OCI-LY7 (cell line): ENCODE data around the gene FAM193B. TPM values are rescaled to one million over a fixed set of nuclear protein-coding genes. Genes with fewer than 3 reads are reported as not detected.

Experiments used
- BruUV-seq: library from RNA; stranded (reverse); fragments of 400-500 nt; replicated peaks from 2 replicates; lab custom pipeline; 2021; lab: Mats Ljungman, UMichigan
- CTCF ChIA-PET: fragments of 300-600 bp; sonication (Branson Sonifier 250); formaldehyde crosslinking; loops from one replicate; lab custom pipeline; 2022; ENCODE audit warnings: antibody characterized with exemption; ENCODE audit not compliant: unreplicated experiment; lab: Charles Lee
- POLR2A ChIA-PET: fragments of 300-600 bp; sonication (Branson Sonifier 250); formaldehyde crosslinking; loops from one replicate; lab custom pipeline; 2022; ENCODE audit warnings: antibody characterized with exemption; lab: Charles Lee
- DNase-seq: peaks from one replicate; pipeline ENCODE4 v3.0.0-alpha.2; 2015; ENCODE audit warnings: low spot score
- H2AFZ ChIP-seq: fragments of 200-600 bp; sonication (generic), shearing (Covaris generic); 2 replicates; pipeline ENCODE4 v1.6.1; 2014; ENCODE audit warnings: mild to moderate bottlenecking, antibody characterized with exemption, low read length, moderate library complexity
- H3K27ac ChIP-seq: fragments of 200-600 bp; sonication (generic); 2 replicates; pipeline ENCODE4 v1.5.1; 2014; ENCODE audit warnings: mixed run types, low read depth, mild to moderate bottlenecking, moderate library complexity, low read length, inconsistent platforms; ENCODE audit not compliant: poor library complexity, severe bottlenecking
- H3K36me3 ChIP-seq: fragments of 200-600 bp; sonication (generic); 2 replicates; pipeline ENCODE4 v1.6.1; 2014; ENCODE audit warnings: mild to moderate bottlenecking, antibody characterized with exemption, low read length, moderate library complexity, mixed read lengths; ENCODE audit not compliant: insufficient read depth
- H3K4me1 ChIP-seq: fragments of 200-600 bp; sonication (generic); 2 replicates; pipeline ENCODE4 v1.5.1; 2014; ENCODE audit warnings: mild to moderate bottlenecking, low read length; ENCODE audit not compliant: insufficient read depth, poor library complexity, severe bottlenecking
- H3K4me2 ChIP-seq: fragments of 200-600 bp; sonication (generic); 2 replicates; pipeline ENCODE4 v1.6.1; 2014; ENCODE audit warnings: mild to moderate bottlenecking, low read length
- H3K4me3 ChIP-seq: fragments of 200-600 bp; sonication (generic); 2 replicates; pipeline ENCODE4 v1.5.1; 2014; ENCODE audit warnings: mild to moderate bottlenecking, low read depth, low read length; ENCODE audit not compliant: poor library complexity, severe bottlenecking
- H3K79me2 ChIP-seq: fragments of 200-600 bp; sonication (generic); 2 replicates; pipeline ENCODE4 v1.6.1; 2016; ENCODE audit warnings: low read depth, mild to moderate bottlenecking, low read length, moderate library complexity, mixed read lengths; ENCODE audit not compliant: insufficient read depth
- H3K9me2 ChIP-seq: fragments of 200-600 bp; sonication (generic); 2 replicates; pipeline ENCODE4 v1.6.1; 2016; ENCODE audit warnings: mild to moderate bottlenecking, low read length, mixed read lengths; ENCODE audit not compliant: insufficient read depth
- H3K9me3 ChIP-seq: fragments of 200-600 bp; sonication (generic); 2 replicates; pipeline ENCODE4 v1.6.1; 2014; ENCODE audit warnings: mild to moderate bottlenecking, mixed run types, low read length, mixed read lengths
- H4K20me1 ChIP-seq: fragments of 200-600 bp; sonication (generic); 2 replicates; pipeline ENCODE4 v1.6.1; 2014; ENCODE audit warnings: mild to moderate bottlenecking, antibody characterized with exemption, low read length, moderate library complexity, mixed read lengths; ENCODE audit not compliant: insufficient read depth
- EZH2phosphoT487 ChIP-seq: fragments of 200-600 bp; sonication (generic); IDR thresholded peaks from 2 replicates; pipeline ENCODE4 v1.6.1; 2018; ENCODE audit warnings: low read depth, borderline replicate concordance, mild to moderate bottlenecking, mixed run types, antibody characterized with exemption, low read length, moderate library complexity, mixed read lengths
- intact Hi-C: fragments of 100-400 bp; cut with micrococcal nuclease; formaldehyde crosslinking; loops from one replicate; pipeline ENCODE4 v1.10.0; 2022; ENCODE audit not compliant: unreplicated experiment
- total RNA-seq, 2 experiments: library from RNA; depleted of rRNA in 1 of 2; stranded (reverse); fragments of >200 nt in 1 of 2; shearing (Covaris generic) in 1 of 2; gene quantifications; 2 replicates each; pipeline ENCODE4 v1.2.3, GENCODE V29; 2014 to 2022
- TF ChIP-seq, protein P1 (sequence below): fragments of 200-600 bp; sonication (generic); conservative IDR thresholded peaks from 2 replicates; pipeline ENCODE4 v1.5.1; 2014; ENCODE audit warnings: mild to moderate bottlenecking, antibody characterized with exemption, low read length, moderate library complexity, mixed read lengths

The FAM193B gene
- total RNA-seq, 2 experiments from 2014 or later, result 63.2 to 104 TPM

DNA sequence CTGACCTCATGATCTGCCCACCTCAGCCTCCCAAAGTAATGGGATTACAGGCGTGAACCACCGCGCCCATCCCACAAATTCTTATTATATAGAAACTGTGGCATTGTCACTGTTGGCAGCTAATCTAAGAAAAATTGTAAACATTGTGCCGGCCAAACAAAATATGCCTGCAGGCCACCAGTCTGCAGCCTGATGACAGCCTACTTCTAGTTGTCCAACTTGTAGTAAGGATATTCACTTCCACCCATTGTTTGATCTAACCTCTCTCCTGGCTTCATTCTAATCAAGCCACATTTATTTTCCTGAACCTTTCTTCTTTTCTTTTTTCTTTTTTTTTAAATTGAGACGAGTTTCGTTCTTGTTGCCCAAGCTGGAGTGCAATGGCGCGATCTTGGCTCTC is 24.0 kb upstream of the FAM193B start:
- Histone ChIP-seq H3K79me2 (no peaks in the 10 kb centered on the region), H3K4me2 (no peak overlapping the region), H3K4me3 (no peak overlapping the region), H4K20me1 (no peaks in the 10 kb centered on the region), H3K4me1 (no peaks in the 10 kb centered on the region), H2AFZ (no peak overlapping the region), H3K36me3 (no peaks in the 10 kb centered on the region), H3K9me2 (no peaks in the 10 kb centered on the region), H3K9me3 (no peaks in the 10 kb centered on the region), H3K27ac (no peak overlapping the region)
- DNase-seq, result no peak
- ChIA-PET POLR2A (interaction anchor here (0.8 kb wide), 2 partner anchors 9 to 15 kb away, joined by 4 to 5 read pairs; no protein-coding TSS in a partner anchor), CTCF (no interaction called here)
- intact Hi-C loops, result no loop called here
- BruUV-seq, result no TSS peak
- TF ChIP-seq, protein P1, sequence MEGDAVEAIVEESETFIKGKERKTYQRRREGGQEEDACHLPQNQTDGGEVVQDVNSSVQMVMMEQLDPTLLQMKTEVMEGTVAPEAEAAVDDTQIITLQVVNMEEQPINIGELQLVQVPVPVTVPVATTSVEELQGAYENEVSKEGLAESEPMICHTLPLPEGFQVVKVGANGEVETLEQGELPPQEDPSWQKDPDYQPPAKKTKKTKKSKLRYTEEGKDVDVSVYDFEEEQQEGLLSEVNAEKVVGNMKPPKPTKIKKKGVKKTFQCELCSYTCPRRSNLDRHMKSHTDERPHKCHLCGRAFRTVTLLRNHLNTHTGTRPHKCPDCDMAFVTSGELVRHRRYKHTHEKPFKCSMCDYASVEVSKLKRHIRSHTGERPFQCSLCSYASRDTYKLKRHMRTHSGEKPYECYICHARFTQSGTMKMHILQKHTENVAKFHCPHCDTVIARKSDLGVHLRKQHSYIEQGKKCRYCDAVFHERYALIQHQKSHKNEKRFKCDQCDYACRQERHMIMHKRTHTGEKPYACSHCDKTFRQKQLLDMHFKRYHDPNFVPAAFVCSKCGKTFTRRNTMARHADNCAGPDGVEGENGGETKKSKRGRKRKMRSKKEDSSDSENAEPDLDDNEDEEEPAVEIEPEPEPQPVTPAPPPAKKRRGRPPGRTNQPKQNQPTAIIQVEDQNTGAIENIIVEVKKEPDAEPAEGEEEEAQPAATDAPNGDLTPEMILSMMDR, result no peak
- no peak for TF ChIP-seq EZH2phosphoT487

DNA sequence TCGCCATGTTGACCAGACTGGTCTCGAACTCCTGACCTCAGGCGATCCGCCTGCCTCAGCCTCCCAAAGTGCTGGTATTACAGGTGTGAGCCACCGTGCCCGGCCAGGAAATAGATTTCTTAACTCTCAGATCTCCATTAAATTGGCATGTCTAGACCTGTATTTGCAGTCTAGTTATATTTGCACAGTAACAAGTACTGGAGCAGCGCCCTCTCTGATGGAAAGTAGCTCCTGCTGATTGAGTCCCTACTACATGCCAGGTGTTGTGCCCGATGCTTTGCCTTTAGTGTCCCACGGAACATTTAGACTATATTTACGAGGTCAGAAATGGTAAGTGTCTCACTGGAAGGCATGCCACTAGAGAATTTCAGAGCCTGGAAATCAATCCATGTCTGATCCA is 21.8 kb upstream of the FAM193B start:
- Histone ChIP-seq H4K20me1 (no peaks in the 10 kb centered on the region), H3K4me2 (no peak overlapping the region), H3K79me2 (no peaks in the 10 kb centered on the region), H2AFZ (no peak overlapping the region), H3K36me3 (no peaks in the 10 kb centered on the region), H3K27ac (no peak overlapping the region), H3K9me3 (no peaks in the 10 kb centered on the region), H3K4me1 (no peaks in the 10 kb centered on the region), H3K4me3 (no peak overlapping the region), H3K9me2 (no peaks in the 10 kb centered on the region)
- POLR2A ChIA-PET, result interaction anchor here (1.0 kb wide), 1 partner anchor 43 kb away, joined by 7 read pairs; no protein-coding TSS in a partner anchor
- no TSS peak for BruUV-seq
- intact Hi-C loops, result no loop called here
- CTCF ChIA-PET, result no interaction called here
- no peak for DNase-seq
- TF ChIP-seq, protein P1, result peak; percentile 31; the same call in 1 of the 2 replicates
- no peak for TF ChIP-seq EZH2phosphoT487

DNA sequence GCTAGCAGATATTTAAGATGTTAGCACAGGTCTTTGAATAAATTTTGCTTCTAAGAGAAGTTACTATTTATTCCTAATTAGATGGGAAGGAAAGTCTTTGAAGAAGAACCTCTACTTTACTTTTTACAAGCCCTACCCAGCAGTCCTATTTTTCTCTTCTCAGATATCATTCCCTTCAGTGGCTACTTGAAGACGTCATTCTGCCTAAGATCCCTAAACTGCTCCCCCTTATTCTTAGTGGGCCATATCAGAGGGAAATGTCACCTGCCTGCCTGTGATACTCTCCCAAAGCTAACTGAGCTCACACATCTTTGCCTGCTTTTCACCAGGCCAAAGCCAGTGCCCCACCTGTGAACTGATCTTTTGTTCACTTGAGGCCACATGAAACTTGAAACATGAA is 21.1 kb upstream of the FAM193B start:
- POLR2A ChIA-PET, result no interaction called here
- CTCF ChIA-PET, result no interaction called here
- no TSS peak for BruUV-seq
- no peaks in the 10 kb centered on the region for H3K9me2 ChIP-seq
- no peak for DNase-seq
- no peaks in the 10 kb centered on the region for H3K36me3 ChIP-seq
- H2AFZ ChIP-seq, result no peak overlapping the region
- no peaks in the 10 kb centered on the region for H3K4me1 ChIP-seq
- intact Hi-C loops, result no loop called here
- TF ChIP-seq, protein P1, result no peak
- TF ChIP-seq EZH2phosphoT487, result no peak
- no peak overlapping the region for H3K4me3 ChIP-seq
- no peaks in the 10 kb centered on the region for H4K20me1 ChIP-seq
- H3K4me2 ChIP-seq, result no peak overlapping the region
- no peaks in the 10 kb centered on the region for H3K79me2 ChIP-seq
- H3K9me3 ChIP-seq, result no peaks in the 10 kb centered on the region
- no peak overlapping the region for H3K27ac ChIP-seq
